GM23338 (cell line): ENCODE results near the gene RALGPS1. TPM values are rescaled to one million over a fixed set of nuclear protein-coding genes. Genes with fewer than 3 reads are reported as not detected.

ENCODE experiments used
- ATAC-seq: fragments of 200-7000 bp; cut with Tn5 transposase; 3 replicates; pipeline ENCODE4 v1.9.1; 2020
- DNase-seq: peaks from one replicate; pipeline ENCODE4 v3.0.0-alpha.2; 2015; ENCODE audit warnings: low spot score
- H2AFZ ChIP-seq: fragments of 200-600 bp; sonication (generic); 2 replicates; pipeline ENCODE4 v1.8.0; 2016; ENCODE audit warnings: antibody characterized with exemption, mild to moderate bottlenecking, moderate library complexity
- H3F3A ChIP-seq: fragments of 200-600 bp; sonication (generic); replicated peaks from 2 replicates; pipeline ENCODE4 v1.8.0; 2017; ENCODE audit warnings: antibody characterized with exemption, mixed run types, low read depth
- H3K27ac ChIP-seq: fragments of 200-600 bp; sonication (generic); 2 replicates; pipeline ENCODE4 v1.6.1; 2016; ENCODE audit warnings: low read depth
- H3K27me3 ChIP-seq: fragments of 200-600 bp; sonication (generic); 2 replicates; pipeline ENCODE4 v1.8.0; 2016; ENCODE audit warnings: mild to moderate bottlenecking, mixed run types, moderate library complexity; ENCODE audit not compliant: insufficient read depth
- H3K36me3 ChIP-seq: fragments of 200-600 bp; sonication (generic); 2 replicates; pipeline ENCODE4 v1.8.0; 2016; ENCODE audit warnings: mild to moderate bottlenecking; ENCODE audit not compliant: insufficient read depth
- H3K4me1 ChIP-seq: fragments of 200-600 bp; sonication (generic); 2 replicates; pipeline ENCODE4 v1.8.0; 2016; ENCODE audit warnings: mild to moderate bottlenecking, moderate library complexity; ENCODE audit not compliant: insufficient read depth
- H3K4me2 ChIP-seq: fragments of 200-600 bp; sonication (generic); 2 replicates; pipeline ENCODE4 v1.7.1; 2017; ENCODE audit warnings: mixed run types
- H3K4me3 ChIP-seq: fragments of 200-600 bp; sonication (generic); 2 replicates; pipeline ENCODE4 v1.6.1; 2016; ENCODE audit warnings: mixed run types
- H3K79me2 ChIP-seq: fragments of 200-600 bp; sonication (generic); replicated peaks from 2 replicates; pipeline ENCODE4 v1.8.0; 2017; ENCODE audit warnings: mild to moderate bottlenecking; ENCODE audit not compliant: insufficient read depth
- H3K9me2 ChIP-seq: fragments of 200-600 bp; sonication (generic); 2 replicates; pipeline ENCODE4 v1.8.0; 2017; ENCODE audit not compliant: insufficient read depth
- H4K20me1 ChIP-seq: fragments of 200-600 bp; sonication (generic); replicated peaks from 2 replicates; pipeline ENCODE4 v1.8.0; 2017; ENCODE audit warnings: mild to moderate bottlenecking; ENCODE audit not compliant: insufficient read depth
- H3K27ac Mint-ChIP-seq: 2 replicates; pipeline ENCODE4 v1.8.0; 2020; ENCODE audit warnings: inconsistent platforms, mild to moderate bottlenecking, moderate library complexity, mixed read lengths
- H3K27me3 Mint-ChIP-seq: 3 replicates; pipeline ENCODE4 v1.8.0; 2022; ENCODE audit warnings: low read depth, mild to moderate bottlenecking, moderate library complexity, mixed read lengths, inconsistent platforms; ENCODE audit not compliant: insufficient read depth, poor library complexity
- H3K36me3 Mint-ChIP-seq: 3 replicates; pipeline ENCODE4 v1.8.0; 2021; ENCODE audit warnings: low read depth, mild to moderate bottlenecking, inconsistent platforms, moderate library complexity, mixed read lengths
- H3K4me1 Mint-ChIP-seq: 3 replicates; pipeline ENCODE4 v1.8.0; 2020; ENCODE audit warnings: mild to moderate bottlenecking, inconsistent platforms, mixed read lengths
- H3K4me3 Mint-ChIP-seq: 3 replicates; pipeline ENCODE4 v1.8.0; 2021; ENCODE audit warnings: moderate library complexity, mild to moderate bottlenecking, inconsistent platforms, mixed read lengths
- H3K9me3 Mint-ChIP-seq: 3 replicates; pipeline ENCODE4 v1.8.0; 2020; ENCODE audit warnings: moderate library complexity, mild to moderate bottlenecking, inconsistent platforms, mixed read lengths
- EZH2phosphoT487 ChIP-seq: fragments of 200-600 bp; sonication (generic); IDR thresholded peaks from one replicate; pipeline ENCODE4 v1.8.1; 2018; ENCODE audit warnings: antibody characterized with exemption; ENCODE audit not compliant: unreplicated experiment
- JUNB ChIP-seq: IDR thresholded peaks from one replicate; pipeline ENCODE4 v1.6.1; 2016; ENCODE audit warnings: antibody characterized with exemption; ENCODE audit not compliant: unreplicated experiment
- NANOG ChIP-seq: IDR thresholded peaks from 2 replicates; pipeline ENCODE4 v1.6.1; 2016; ENCODE audit warnings: antibody characterized with exemption, borderline replicate concordance
- STAT1 ChIP-seq: IDR thresholded peaks from one replicate; pipeline ENCODE4 v1.6.1; 2016; ENCODE audit warnings: antibody characterized with exemption; ENCODE audit not compliant: unreplicated experiment
- polyA plus RNA-seq: library from polyadenylated mRNA; unstranded; fragments of >200 nt; fragmentation: Nextera tagmentation; extraction: Ambion mirVana; gene quantifications from 2 replicates; pipeline ENCODE4 v1.2.1, GENCODE V29; 2016
- total RNA-seq: library from RNA; depleted of rRNA; stranded (reverse); fragments of >200 nt; shearing (Covaris generic); gene quantifications from 2 replicates; pipeline ENCODE4 v1.2.3, GENCODE V29; 2014
- TF ChIP-seq, protein P1 (sequence below): fragments of 250-450 bp; sonication (Bioruptor Pico); IDR thresholded peaks from 2 replicates; pipeline ENCODE4 v1.5.0; 2020; ENCODE audit warnings: mild to moderate bottlenecking, moderate library complexity
- TF ChIP-seq, protein P2 (sequence below): IDR thresholded peaks from 2 replicates; pipeline ENCODE4 v1.6.1; 2016; ENCODE audit warnings: antibody characterized with exemption

Gene RALGPS1
- total and polyA plus RNA-seq, 2 experiments from 2014 or later: 18.2 to 57.1 TPM

DNA sequence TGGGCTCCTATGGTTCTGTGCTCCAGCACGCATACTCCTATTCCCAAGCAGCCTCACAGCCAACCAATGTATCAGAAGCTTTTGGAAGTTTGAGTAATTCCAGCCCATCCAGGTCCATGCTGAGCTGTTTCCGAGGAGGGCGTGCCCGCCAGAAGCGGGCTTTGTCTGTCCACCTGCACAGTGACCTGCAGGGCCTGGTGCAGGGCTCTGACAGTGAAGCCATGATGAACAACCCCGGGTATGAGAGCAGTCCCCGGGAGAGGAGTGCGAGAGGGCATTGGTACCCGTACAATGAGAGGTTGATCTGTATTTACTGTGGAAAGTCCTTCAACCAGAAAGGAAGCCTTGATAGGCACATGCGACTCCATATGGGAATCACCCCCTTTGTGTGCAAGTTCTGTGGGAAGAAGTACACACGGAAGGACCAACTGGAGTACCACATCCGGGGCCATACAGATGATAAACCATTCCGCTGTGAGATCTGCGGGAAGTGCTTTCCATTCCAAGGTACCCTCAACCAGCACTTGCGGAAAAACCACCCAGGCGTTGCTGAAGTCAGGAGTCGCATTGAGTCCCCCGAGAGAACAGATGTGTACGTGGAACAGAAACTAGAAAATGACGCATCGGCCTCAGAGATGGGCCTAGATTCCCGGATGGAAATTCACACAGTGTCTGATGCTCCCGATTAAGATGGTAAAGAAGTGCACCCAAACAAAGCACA is 34.2 kb upstream of the RALGPS1 start (continued):
- TF ChIP-seq, protein P1, sequence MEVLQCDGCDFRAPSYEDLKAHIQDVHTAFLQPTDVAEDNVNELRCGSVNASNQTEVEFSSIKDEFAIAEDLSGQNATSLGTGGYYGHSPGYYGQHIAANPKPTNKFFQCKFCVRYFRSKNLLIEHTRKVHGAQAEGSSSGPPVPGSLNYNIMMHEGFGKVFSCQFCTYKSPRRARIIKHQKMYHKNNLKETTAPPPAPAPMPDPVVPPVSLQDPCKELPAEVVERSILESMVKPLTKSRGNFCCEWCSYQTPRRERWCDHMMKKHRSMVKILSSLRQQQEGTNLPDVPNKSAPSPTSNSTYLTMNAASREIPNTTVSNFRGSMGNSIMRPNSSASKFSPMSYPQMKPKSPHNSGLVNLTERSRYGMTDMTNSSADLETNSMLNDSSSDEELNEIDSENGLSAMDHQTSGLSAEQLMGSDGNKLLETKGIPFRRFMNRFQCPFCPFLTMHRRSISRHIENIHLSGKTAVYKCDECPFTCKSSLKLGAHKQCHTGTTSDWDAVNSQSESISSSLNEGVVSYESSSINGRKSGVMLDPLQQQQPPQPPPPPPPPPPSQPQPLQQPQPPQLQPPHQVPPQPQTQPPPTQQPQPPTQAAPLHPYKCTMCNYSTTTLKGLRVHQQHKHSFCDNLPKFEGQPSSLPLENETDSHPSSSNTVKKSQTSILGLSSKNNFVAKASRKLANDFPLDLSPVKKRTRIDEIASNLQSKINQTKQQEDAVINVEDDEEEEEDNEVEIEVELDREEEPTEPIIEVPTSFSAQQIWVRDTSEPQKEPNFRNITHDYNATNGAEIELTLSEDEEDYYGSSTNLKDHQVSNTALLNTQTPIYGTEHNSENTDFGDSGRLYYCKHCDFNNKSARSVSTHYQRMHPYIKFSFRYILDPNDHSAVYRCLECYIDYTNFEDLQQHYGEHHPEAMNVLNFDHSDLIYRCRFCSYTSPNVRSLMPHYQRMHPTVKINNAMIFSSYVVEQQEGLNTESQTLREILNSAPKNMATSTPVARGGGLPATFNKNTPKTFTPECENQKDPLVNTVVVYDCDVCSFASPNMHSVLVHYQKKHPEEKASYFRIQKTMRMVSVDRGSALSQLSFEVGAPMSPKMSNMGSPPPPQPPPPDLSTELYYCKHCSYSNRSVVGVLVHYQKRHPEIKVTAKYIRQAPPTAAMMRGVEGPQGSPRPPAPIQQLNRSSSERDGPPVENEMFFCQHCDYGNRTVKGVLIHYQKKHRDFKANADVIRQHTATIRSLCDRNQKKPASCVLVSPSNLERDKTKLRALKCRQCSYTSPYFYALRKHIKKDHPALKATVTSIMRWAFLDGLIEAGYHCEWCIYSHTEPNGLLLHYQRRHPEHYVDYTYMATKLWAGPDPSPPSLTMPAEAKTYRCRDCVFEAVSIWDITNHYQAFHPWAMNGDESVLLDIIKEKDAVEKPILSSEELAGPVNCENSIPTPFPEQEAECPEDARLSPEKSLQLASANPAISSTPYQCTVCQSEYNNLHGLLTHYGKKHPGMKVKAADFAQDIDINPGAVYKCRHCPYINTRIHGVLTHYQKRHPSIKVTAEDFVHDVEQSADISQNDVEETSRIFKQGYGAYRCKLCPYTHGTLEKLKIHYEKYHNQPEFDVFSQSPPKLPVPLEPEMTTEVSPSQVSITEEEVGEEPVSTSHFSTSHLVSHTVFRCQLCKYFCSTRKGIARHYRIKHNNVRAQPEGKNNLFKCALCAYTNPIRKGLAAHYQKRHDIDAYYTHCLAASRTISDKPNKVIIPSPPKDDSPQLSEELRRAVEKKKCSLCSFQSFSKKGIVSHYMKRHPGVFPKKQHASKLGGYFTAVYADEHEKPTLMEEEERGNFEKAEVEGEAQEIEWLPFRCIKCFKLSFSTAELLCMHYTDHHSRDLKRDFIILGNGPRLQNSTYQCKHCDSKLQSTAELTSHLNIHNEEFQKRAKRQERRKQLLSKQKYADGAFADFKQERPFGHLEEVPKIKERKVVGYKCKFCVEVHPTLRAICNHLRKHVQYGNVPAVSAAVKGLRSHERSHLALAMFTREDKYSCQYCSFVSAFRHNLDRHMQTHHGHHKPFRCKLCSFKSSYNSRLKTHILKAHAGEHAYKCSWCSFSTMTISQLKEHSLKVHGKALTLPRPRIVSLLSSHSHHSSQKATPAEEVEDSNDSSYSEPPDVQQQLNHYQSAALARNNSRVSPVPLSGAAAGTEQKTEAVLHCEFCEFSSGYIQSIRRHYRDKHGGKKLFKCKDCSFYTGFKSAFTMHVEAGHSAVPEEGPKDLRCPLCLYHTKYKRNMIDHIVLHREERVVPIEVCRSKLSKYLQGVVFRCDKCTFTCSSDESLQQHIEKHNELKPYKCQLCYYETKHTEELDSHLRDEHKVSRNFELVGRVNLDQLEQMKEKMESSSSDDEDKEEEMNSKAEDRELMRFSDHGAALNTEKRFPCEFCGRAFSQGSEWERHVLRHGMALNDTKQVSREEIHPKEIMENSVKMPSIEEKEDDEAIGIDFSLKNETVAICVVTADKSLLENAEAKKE (CRISPR knock-in tag): no peak
- TF ChIP-seq STAT1: no peak
- TF ChIP-seq JUNB: no peak
- TF ChIP-seq, protein P2, sequence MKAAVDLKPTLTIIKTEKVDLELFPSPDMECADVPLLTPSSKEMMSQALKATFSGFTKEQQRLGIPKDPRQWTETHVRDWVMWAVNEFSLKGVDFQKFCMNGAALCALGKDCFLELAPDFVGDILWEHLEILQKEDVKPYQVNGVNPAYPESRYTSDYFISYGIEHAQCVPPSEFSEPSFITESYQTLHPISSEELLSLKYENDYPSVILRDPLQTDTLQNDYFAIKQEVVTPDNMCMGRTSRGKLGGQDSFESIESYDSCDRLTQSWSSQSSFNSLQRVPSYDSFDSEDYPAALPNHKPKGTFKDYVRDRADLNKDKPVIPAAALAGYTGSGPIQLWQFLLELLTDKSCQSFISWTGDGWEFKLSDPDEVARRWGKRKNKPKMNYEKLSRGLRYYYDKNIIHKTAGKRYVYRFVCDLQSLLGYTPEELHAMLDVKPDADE: no peak

DNA sequence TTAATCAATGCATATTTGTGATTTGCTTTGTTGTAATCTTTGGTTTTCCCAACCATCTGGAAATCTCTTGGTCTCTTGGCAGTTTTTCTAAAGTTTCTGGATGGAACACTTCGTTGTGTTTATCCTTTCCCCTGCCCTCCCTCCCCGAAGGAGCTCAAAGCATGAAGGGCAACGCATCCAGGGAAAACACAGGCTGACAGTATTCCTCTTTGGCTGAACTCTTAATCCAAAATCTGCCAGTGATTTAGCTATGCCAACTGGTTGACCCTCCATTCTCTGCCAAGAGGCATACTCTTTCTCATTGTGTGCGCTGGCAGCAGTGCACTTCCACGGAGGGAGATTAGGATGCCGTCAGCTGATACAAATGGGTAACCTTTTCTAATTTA is 33.6 kb upstream of the RALGPS1 start:
- DNase-seq: no peak
- H3F3A ChIP-seq: no peaks in the 10 kb centered on the region
- H3K27ac ChIP-seq: no peak overlapping the region
- H3K4me1 Mint-ChIP-seq: peaks cover 18% of the 10 kb centered on the region
- no peaks in the 10 kb centered on the region for H3K9me2 ChIP-seq
- no peaks in the 10 kb centered on the region for H3K36me3 ChIP-seq
- no peak overlapping the region for H3K4me3 Mint-ChIP-seq
- H3K79me2 ChIP-seq: peaks cover 49% of the 10 kb centered on the region
- no peak for ATAC-seq
- H3K27me3 Mint-ChIP-seq: peaks cover 4% of the 10 kb centered on the region
- peaks cover 4% of the 10 kb centered on the region; the same call in 1 of the 2 replicates for H3K4me1 ChIP-seq
- H3K4me2 ChIP-seq: no peak overlapping the region
- H3K4me3 ChIP-seq: no peak overlapping the region
- peaks cover 2% of the 10 kb centered on the region; the same call in 2 of the 3 replicates for H3K9me3 Mint-ChIP-seq
- H3K27me3 ChIP-seq: no peaks in the 10 kb centered on the region
- peaks cover 26% of the 10 kb centered on the region for H3K36me3 Mint-ChIP-seq
- H4K20me1 ChIP-seq: peaks cover 17% of the 10 kb centered on the region
- H3K27ac Mint-ChIP-seq: no peak overlapping the region
- H2AFZ ChIP-seq: no peak overlapping the region
- TF ChIP-seq, protein P1 (CRISPR knock-in tag): no peak
- no peak for TF ChIP-seq NANOG
- TF ChIP-seq EZH2phosphoT487: no peak
- no peak for TF ChIP-seq JUNB
